ENCODE results near the gene CCDC28A.

Gene CCDC28A

DNA sequence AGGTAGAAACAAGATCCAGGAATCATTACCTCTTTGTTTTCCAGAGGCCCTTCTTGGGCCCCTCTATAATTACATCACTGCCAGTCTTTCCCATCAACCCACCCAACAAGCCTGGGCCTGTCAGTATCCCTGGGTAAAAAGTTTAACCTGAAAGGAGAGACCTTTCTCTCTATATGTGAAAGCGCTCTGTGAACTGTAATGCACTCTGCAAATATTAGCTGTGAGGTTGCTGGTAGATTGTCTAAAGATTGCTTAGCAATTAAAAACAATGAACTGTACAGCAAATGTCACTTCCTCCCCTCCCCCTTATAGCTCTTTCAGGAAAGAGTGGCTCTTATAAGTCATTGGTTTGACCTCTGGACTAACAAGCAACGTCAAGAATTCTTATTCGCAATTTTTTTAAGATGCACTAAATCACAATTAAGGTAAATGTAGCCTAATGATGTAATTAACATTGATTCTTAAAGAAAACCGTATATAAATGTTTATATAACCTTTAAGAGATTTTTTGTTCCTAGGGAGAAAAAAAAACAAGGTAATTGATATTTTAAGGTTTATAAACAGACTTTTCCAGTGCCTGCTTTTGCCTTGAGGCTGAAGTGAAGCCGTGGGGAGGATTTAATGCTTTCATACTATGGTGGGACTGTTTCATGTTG, 40.7 kb downstream of the CCDC28A start (continued):
- TF ChIP-seq, protein P1, sequence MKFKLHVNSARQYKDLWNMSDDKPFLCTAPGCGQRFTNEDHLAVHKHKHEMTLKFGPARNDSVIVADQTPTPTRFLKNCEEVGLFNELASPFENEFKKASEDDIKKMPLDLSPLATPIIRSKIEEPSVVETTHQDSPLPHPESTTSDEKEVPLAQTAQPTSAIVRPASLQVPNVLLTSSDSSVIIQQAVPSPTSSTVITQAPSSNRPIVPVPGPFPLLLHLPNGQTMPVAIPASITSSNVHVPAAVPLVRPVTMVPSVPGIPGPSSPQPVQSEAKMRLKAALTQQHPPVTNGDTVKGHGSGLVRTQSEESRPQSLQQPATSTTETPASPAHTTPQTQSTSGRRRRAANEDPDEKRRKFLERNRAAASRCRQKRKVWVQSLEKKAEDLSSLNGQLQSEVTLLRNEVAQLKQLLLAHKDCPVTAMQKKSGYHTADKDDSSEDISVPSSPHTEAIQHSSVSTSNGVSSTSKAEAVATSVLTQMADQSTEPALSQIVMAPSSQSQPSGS (tag by site-specific recombination; IDR thresholded peaks at IDR 0.05; ENCODE audit: low read depth): no peak
- TF ChIP-seq TRIM28 (IDR thresholded peaks at IDR 0.05; ENCODE audit: borderline replicate concordance, low read length): peak; percentile 87; the same call in 1 of the 2 replicates
- peak; percentile 23; the same call in 1 of the 2 replicates for TF ChIP-seq ZNF24 (tag by site-specific recombination; IDR thresholded peaks at IDR 0.05)
- 0 out of 2 replicates have a peak, but pooled peaks have one; percentile 11 for TF ChIP-seq ZNF558 (tag by site-specific recombination; IDR thresholded peaks at IDR 0.05)
- TF ChIP-seq, protein P2, sequence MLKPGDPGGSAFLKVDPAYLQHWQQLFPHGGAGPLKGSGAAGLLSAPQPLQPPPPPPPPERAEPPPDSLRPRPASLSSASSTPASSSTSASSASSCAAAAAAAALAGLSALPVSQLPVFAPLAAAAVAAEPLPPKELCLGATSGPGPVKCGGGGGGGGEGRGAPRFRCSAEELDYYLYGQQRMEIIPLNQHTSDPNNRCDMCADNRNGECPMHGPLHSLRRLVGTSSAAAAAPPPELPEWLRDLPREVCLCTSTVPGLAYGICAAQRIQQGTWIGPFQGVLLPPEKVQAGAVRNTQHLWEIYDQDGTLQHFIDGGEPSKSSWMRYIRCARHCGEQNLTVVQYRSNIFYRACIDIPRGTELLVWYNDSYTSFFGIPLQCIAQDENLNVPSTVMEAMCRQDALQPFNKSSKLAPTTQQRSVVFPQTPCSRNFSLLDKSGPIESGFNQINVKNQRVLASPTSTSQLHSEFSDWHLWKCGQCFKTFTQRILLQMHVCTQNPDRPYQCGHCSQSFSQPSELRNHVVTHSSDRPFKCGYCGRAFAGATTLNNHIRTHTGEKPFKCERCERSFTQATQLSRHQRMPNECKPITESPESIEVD (tag by site-specific recombination; IDR thresholded peaks at IDR 0.05): peak; percentile 90
- TF ChIP-seq FEZF1 (tag by site-specific recombination; IDR thresholded peaks at IDR 0.05): peak; percentile 72
- TF ChIP-seq BCL11A (tag by site-specific recombination; IDR thresholded peaks at IDR 0.05; ENCODE audit: low read depth): 0 out of 2 replicates have a peak, but pooled peaks have one; percentile 18
- TF ChIP-seq, protein P3, sequence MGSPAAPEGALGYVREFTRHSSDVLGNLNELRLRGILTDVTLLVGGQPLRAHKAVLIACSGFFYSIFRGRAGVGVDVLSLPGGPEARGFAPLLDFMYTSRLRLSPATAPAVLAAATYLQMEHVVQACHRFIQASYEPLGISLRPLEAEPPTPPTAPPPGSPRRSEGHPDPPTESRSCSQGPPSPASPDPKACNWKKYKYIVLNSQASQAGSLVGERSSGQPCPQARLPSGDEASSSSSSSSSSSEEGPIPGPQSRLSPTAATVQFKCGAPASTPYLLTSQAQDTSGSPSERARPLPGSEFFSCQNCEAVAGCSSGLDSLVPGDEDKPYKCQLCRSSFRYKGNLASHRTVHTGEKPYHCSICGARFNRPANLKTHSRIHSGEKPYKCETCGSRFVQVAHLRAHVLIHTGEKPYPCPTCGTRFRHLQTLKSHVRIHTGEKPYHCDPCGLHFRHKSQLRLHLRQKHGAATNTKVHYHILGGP (tag by site-specific recombination; IDR thresholded peaks at IDR 0.05): peak; percentile 64
- peak; percentile 60; the same call in 1 of the 2 replicates for TF ChIP-seq ZNF350 (tag by site-specific recombination; IDR thresholded peaks at IDR 0.05)
- TF ChIP-seq, protein P4, sequence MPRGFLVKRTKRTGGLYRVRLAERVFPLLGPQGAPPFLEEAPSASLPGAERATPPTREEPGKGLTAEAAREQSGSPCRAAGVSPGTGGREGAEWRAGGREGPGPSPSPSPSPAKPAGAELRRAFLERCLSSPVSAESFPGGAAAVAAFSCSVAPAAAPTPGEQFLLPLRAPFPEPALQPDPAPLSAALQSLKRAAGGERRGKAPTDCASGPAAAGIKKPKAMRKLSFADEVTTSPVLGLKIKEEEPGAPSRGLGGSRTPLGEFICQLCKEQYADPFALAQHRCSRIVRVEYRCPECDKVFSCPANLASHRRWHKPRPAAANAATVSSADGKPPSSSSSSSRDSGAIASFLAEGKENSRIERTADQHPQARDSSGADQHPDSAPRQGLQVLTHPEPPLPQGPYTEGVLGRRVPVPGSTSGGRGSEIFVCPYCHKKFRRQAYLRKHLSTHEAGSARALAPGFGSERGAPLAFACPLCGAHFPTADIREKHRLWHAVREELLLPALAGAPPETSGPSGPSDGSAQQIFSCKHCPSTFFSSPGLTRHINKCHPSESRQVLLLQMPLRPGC (tag by site-specific recombination; IDR thresholded peaks at IDR 0.05): 0 out of 2 replicates have a peak, but pooled peaks have one; percentile 39
- no peak for TF ChIP-seq ZNF791 (tag by site-specific recombination; IDR thresholded peaks at IDR 0.05)
- TF ChIP-seq, protein P5, sequence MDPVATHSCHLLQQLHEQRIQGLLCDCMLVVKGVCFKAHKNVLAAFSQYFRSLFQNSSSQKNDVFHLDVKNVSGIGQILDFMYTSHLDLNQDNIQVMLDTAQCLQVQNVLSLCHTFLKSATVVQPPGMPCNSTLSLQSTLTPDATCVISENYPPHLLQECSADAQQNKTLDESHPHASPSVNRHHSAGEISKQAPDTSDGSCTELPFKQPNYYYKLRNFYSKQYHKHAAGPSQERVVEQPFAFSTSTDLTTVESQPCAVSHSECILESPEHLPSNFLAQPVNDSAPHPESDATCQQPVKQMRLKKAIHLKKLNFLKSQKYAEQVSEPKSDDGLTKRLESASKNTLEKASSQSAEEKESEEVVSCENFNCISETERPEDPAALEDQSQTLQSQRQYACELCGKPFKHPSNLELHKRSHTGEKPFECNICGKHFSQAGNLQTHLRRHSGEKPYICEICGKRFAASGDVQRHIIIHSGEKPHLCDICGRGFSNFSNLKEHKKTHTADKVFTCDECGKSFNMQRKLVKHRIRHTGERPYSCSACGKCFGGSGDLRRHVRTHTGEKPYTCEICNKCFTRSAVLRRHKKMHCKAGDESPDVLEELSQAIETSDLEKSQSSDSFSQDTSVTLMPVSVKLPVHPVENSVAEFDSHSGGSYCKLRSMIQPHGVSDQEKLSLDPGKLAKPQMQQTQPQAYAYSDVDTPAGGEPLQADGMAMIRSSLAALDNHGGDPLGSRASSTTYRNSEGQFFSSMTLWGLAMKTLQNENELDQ (tag by site-specific recombination; IDR thresholded peaks at IDR 0.05; ENCODE audit: low read depth): no peak
- TF ChIP-seq GLI2 (tag by site-specific recombination; IDR thresholded peaks at IDR 0.05; ENCODE audit: borderline replicate concordance, low read depth): 0 out of 2 replicates have a peak, but pooled peaks have one; percentile 27
- 0 out of 2 replicates have a peak, but pooled peaks have one; percentile 11 for TF ChIP-seq ZNF184 (tag by site-specific recombination; IDR thresholded peaks at IDR 0.05)

DNA sequence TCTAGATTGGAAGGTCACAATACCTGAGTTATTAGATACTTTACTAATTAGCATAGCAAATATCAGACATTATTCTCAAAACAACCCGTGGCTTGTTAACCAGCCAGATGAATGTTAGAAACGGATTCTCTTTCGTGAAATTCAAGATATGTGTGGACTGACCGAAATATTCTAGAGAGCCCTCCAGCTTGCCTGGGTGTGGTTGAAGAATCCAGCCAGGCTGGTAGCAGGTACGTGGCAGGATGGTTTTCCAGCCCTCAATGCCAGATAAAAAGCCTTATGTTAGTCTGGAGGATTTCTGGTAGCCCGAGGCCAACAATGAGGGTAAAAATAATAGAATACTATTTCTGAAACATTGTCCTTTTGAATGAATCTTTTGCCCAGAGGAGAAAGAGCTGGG, 41.7 kb downstream of the CCDC28A start:
- Histone ChIP-seq H3K27ac (ENCODE audit: extremely low read depth, low read depth, low read length) (peak overlapping the region; percentile 78; the same call in 1 of the 2 replicates), H3K4me3 (ENCODE audit: low read depth, low read length) (no peak overlapping the region), H3K4me1 (ENCODE audit: control insufficient read depth, insufficient read depth, low read length) (peaks cover 13% of the 10 kb centered on the region), H3K9me3 (ENCODE audit: control insufficient read depth, insufficient read depth, low read depth, low read length) (no peaks in the 10 kb centered on the region), H3K36me3 (ENCODE audit: control insufficient read depth in 2 of 2, insufficient read depth in 1 of 2, low read length in 2 of 2) (no peaks in the 10 kb centered on the region)
- POLR2A ChIA-PET: interaction anchor here (0.6 to 1.3 kb wide), 2 partner anchors 173 to 392 kb away, joined by 3 to 9 read pairs; partner anchors contain the start of gene REPS1
- CTCF ChIA-PET: interaction anchor here (0.5 to 3.2 kb wide), 23 partner anchors 10 to 761 kb away, joined by 3 to 26 read pairs (median 4); partner anchors contain the start of gene REPS1
- TF ChIP-seq ZNF10 (tag by site-specific recombination; IDR thresholded peaks at IDR 0.05) (no peak), ZNF335 (tag by site-specific recombination; conservative IDR thresholded peaks at IDR 0.05) (no peak), ZNF174 (tag by site-specific recombination; IDR thresholded peaks at IDR 0.05) (no peak), ZFP69B (tag by site-specific recombination; IDR thresholded peaks at IDR 0.05) (no peak), ZBTB7A (tag by site-specific recombination; IDR thresholded peaks at IDR 0.05; ENCODE audit: low read depth) (no peak), ZNF239 (tag by site-specific recombination; IDR thresholded peaks at IDR 0.05) (no peak), ZBTB48 (tag by site-specific recombination; IDR thresholded peaks at IDR 0.05) (no peak), ZNF350 (tag by site-specific recombination; IDR thresholded peaks at IDR 0.05) (no peak)
- TF ChIP-seq, protein P6, sequence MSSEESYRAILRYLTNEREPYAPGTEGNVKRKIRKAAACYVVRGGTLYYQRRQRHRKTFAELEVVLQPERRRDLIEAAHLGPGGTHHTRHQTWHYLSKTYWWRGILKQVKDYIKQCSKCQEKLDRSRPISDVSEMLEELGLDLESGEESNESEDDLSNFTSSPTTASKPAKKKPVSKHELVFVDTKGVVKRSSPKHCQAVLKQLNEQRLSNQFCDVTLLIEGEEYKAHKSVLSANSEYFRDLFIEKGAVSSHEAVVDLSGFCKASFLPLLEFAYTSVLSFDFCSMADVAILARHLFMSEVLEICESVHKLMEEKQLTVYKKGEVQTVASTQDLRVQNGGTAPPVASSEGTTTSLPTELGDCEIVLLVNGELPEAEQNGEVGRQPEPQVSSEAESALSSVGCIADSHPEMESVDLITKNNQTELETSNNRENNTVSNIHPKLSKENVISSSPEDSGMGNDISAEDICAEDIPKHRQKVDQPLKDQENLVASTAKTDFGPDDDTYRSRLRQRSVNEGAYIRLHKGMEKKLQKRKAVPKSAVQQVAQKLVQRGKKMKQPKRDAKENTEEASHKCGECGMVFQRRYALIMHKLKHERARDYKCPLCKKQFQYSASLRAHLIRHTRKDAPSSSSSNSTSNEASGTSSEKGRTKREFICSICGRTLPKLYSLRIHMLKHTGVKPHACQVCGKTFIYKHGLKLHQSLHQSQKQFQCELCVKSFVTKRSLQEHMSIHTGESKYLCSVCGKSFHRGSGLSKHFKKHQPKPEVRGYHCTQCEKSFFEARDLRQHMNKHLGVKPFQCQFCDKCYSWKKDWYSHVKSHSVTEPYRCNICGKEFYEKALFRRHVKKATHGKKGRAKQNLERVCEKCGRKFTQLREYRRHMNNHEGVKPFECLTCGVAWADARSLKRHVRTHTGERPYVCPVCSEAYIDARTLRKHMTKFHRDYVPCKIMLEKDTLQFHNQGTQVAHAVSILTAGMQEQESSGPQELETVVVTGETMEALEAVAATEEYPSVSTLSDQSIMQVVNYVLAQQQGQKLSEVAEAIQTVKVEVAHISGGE (tag by site-specific recombination; conservative IDR thresholded peaks at IDR 0.05; ENCODE audit: low read depth): no peak
- TF ChIP-seq, protein P7, sequence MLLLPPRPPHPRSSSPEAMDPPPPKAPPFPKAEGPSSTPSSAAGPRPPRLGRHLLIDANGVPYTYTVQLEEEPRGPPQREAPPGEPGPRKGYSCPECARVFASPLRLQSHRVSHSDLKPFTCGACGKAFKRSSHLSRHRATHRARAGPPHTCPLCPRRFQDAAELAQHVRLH (tag by site-specific recombination; IDR thresholded peaks at IDR 0.05): no peak
